A172 (cell line): ENCODE data around the gene CHTF18. TPM values are rescaled to one million over a fixed set of nuclear protein-coding genes. Genes with fewer than 3 reads are reported as not detected.
A peak's percentile ranks its signal among the peaks of the same experiment; 100 is the strongest.

ENCODE experiments used
- DNase-seq: peaks from one replicate; pipeline ENCODE4 v3.0.0-alpha.2; 2015; ENCODE audit warnings: low spot score
- total RNA-seq: library from RNA; depleted of rRNA; stranded (reverse); fragments of >200 nt; shearing (Covaris generic); gene quantifications from 2 replicates; pipeline ENCODE4 v1.2.3, GENCODE V29; 2014

CHTF18 gene
- total RNA-seq, 1 experiment from 2014 or later, result 36.9 TPM

- DNase-seq, result peak; percentile 64
Measured at GRCh38 chr16:760545-761343, 27.7 kb upstream of the CHTF18 start, which contains the start of gene MSLN. TSS of gene MSLN (plus strand) at chr16:760734. CDS start at chr16:762681, 1,947 bp downstream.

- DNase-seq, result no peak
Measured at GRCh38 chr16:761625-762513, 26.6 kb upstream of the CHTF18 start.

GRCh38 chr16:762595-763268 is 25.7 kb upstream of the CHTF18 start:
- DNase-seq, result no peak

GRCh38 chr16:763369-764183 is 24.8 kb upstream of the CHTF18 start:
- no peak for DNase-seq

GRCh38 chr16:764184-764750 is 24.2 kb upstream of the CHTF18 start:
- no peak for DNase-seq

- no peak for DNase-seq
Measured at GRCh38 chr16:764848-765487, 23.5 kb upstream of the CHTF18 start.

- no peak for DNase-seq
Measured at GRCh38 chr16:765488-765865, 22.9 kb upstream of the CHTF18 start.

GRCh38 chr16:766008-766819 is 22.2 kb upstream of the CHTF18 start:
- no peak for DNase-seq

GRCh38 chr16:766820-767640 is 21.4 kb upstream of the CHTF18 start:
- DNase-seq, result no peak

GRCh38 chr16:767743-768235 is 20.6 kb upstream of the CHTF18 start:
- no peak for DNase-seq

- no peak for DNase-seq
Measured at GRCh38 chr16:768428-768827, 20.0 kb upstream of the CHTF18 start.

GRCh38 chr16:769184-769784 is 19.1 kb upstream of the CHTF18 start:
- DNase-seq, result no peak

GRCh38 chr16:769934-770333 is 18.5 kb upstream of the CHTF18 start:
- DNase-seq, result no peak

GRCh38 chr16:770411-770810 is 18.0 kb upstream of the CHTF18 start:
- no peak for DNase-seq

- no peak for DNase-seq
Measured at GRCh38 chr16:772959-773358, 15.5 kb upstream of the CHTF18 start.

GRCh38 chr16:774086-775001 is 14.1 kb upstream of the CHTF18 start:
- no peak for DNase-seq

- no peak for DNase-seq
Measured at GRCh38 chr16:775236-775796, 13.1 kb upstream of the CHTF18 start.
